ENCODE measurements around the gene GNPTG. TPM values are rescaled to one million over a fixed set of nuclear protein-coding genes. Genes with fewer than 3 reads are reported as not detected.

The GNPTG gene
- polyA plus RNA-seq, 1 of the 3 experiments (the other 2 are of a cell fraction): 113 TPM

- Histone ChIP-seq H3K4me1 (ENCODE audit: control insufficient read depth in 1 of 2, insufficient read depth in 2 of 2, low read depth in 1 of 2, low read length in 1 of 2) (no peaks in the 10 kb centered on the region), H3K9me2 (no peaks in the 10 kb centered on the region), H3K4me2 (no peak overlapping the region), H4K20me1 (ENCODE audit: insufficient read depth) (peaks cover 51% of the 10 kb centered on the region), H3K27ac (ENCODE audit: low read depth in 2 of 2, low read length in 1 of 2) (no peak overlapping the region), H2AFZ (ENCODE audit: low read depth) (no peak overlapping the region), H3K36me3 (replicated peaks in 1 of 2; ENCODE audit: control insufficient read depth in 1 of 2, insufficient read depth in 2 of 2, low read length in 1 of 2) (peaks cover 27 to 78% of the 10 kb centered on the region in 2 experiments), H3K79me2 (ENCODE audit: insufficient read depth) (peaks cover 42% of the 10 kb centered on the region; the same call in 1 of the 2 replicates), H3K27me3 (ENCODE audit: insufficient read depth) (no peaks in the 10 kb centered on the region), H3K4me3 (ENCODE audit: low read depth in 2 of 2, low read length in 1 of 2) (no peak overlapping the region), H3F3A (replicated peaks; ENCODE audit: insufficient read depth) (peaks cover 5% of the 10 kb centered on the region), H3K9ac (no peak overlapping the region), H3K9me3 (no peaks in the 10 kb centered on the region)
- TF ChIP-seq, protein P1, sequence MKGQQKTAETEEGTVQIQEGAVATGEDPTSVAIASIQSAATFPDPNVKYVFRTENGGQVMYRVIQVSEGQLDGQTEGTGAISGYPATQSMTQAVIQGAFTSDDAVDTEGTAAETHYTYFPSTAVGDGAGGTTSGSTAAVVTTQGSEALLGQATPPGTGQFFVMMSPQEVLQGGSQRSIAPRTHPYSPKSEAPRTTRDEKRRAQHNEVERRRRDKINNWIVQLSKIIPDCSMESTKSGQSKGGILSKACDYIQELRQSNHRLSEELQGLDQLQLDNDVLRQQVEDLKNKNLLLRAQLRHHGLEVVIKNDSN (IDR thresholded peaks at IDR 0.05; ENCODE audit: borderline replicate concordance, low read depth): no peak
- TF ChIP-seq REST (IDR thresholded peaks at IDR 0.05; ENCODE audit: low read depth, low read length) (no peak), IRF3 (IDR thresholded peaks at IDR 0.05; ENCODE audit: low read depth, low read length) (no peak), SMC3 (IDR thresholded peaks at IDR 0.05; ENCODE audit: low read depth, low read length) (no peak), RXRA (IDR thresholded peaks at IDR 0.05; ENCODE audit: borderline replicate concordance, low read depth) (no peak), MEF2A (IDR thresholded peaks at IDR 0.05; ENCODE audit: borderline replicate concordance, low read depth) (no peak), TAF1 (IDR thresholded peaks at IDR 0.05; ENCODE audit: borderline replicate concordance, low read depth, low read length) (no peak), TEAD4 (IDR thresholded peaks at IDR 0.05; ENCODE audit: borderline replicate concordance, insufficient read depth) (no peak), ELF1 (IDR thresholded peaks at IDR 0.05) (no peak), TCF12 (IDR thresholded peaks at IDR 0.05) (no peak), YY1 (IDR thresholded peaks at IDR 0.05; ENCODE audit: low read depth) (no peak), RFX5 (IDR thresholded peaks at IDR 0.05; ENCODE audit: low read length) (no peak), JUND (IDR thresholded peaks at IDR 0.05) (no peak), POLR2AphosphoS5 (IDR thresholded peaks at IDR 0.05; ENCODE audit: low read depth, low read length) (no peak)
- TF ChIP-seq, protein P2, sequence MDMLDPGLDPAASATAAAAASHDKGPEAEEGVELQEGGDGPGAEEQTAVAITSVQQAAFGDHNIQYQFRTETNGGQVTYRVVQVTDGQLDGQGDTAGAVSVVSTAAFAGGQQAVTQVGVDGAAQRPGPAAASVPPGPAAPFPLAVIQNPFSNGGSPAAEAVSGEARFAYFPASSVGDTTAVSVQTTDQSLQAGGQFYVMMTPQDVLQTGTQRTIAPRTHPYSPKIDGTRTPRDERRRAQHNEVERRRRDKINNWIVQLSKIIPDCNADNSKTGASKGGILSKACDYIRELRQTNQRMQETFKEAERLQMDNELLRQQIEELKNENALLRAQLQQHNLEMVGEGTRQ (IDR thresholded peaks at IDR 0.05; ENCODE audit: borderline replicate concordance, low read depth, low read length): no peak
- ChIA-PET CTCF (interaction anchor here (1.6 kb wide), 1 partner anchor 19 kb away, joined by 3 read pairs; no protein-coding TSS in a partner anchor), POLR2A (no interaction called here)
- DNase-seq: no peak
- WGBS (ENCODE audit: low lambda C conversion rate): 87% methylated on average over 10 of the region's 12 CpGs
Measured at GRCh38 chr16:1320097-1320496, 31.6 kb upstream of the GNPTG start.
